H9 (cell line): ENCODE data around the gene NEMF. TPM values are rescaled to one million over a fixed set of nuclear protein-coding genes. Genes with fewer than 3 reads are reported as not detected.

Source experiments
- DNase-seq: peaks from one replicate; pipeline ENCODE4 v3.0.0-alpha.2; 2017
- H2AFZ ChIP-seq: one replicate; pipeline ENCODE4 v1.6.1; 2013; ENCODE audit warnings: mild to moderate bottlenecking, low read length, control low read depth, moderate library complexity
- H2AK5ac ChIP-seq: 2 replicates; pipeline ENCODE4 v1.6.1; 2013; ENCODE audit warnings: low read length, control low read depth, mixed read lengths; ENCODE audit not compliant: insufficient read length
- H2BK120ac ChIP-seq: one replicate; pipeline ENCODE4 v1.6.1; 2013; ENCODE audit warnings: low read depth, mild to moderate bottlenecking, low read length, control low read depth, inconsistent platforms; ENCODE audit not compliant: poor library complexity, severe bottlenecking
- H2BK12ac ChIP-seq: 2 replicates; pipeline ENCODE4 v1.6.1; 2013; ENCODE audit warnings: low read length, control low read depth, mixed read lengths, low read depth; ENCODE audit not compliant: insufficient read length
- H2BK15ac ChIP-seq: 2 replicates; pipeline ENCODE4 v1.6.1; 2013; ENCODE audit warnings: low read depth, low read length, control low read depth
- H2BK20ac ChIP-seq: one replicate; pipeline ENCODE4 v1.6.1; 2013; ENCODE audit warnings: low read depth, mild to moderate bottlenecking, low read length, control low read depth, inconsistent platforms; ENCODE audit not compliant: poor library complexity, severe bottlenecking
- H2BK5ac ChIP-seq: 2 replicates; pipeline ENCODE4 v1.6.1; 2013; ENCODE audit warnings: low read length, control low read depth, mixed read lengths; ENCODE audit not compliant: insufficient read length
- H3K14ac ChIP-seq: 2 replicates; pipeline ENCODE4 v1.6.1; 2013; ENCODE audit warnings: low read length, control low read depth; ENCODE audit not compliant: insufficient read depth
- H3K18ac ChIP-seq: 2 replicates; pipeline ENCODE4 v1.6.1; 2013; ENCODE audit warnings: low read depth, mild to moderate bottlenecking, mixed read lengths, low read length, control low read depth; ENCODE audit not compliant: insufficient read length
- H3K23ac ChIP-seq: 2 replicates; pipeline ENCODE4 v1.6.1; 2013; ENCODE audit warnings: low read length, control low read depth, mixed read lengths, low read depth; ENCODE audit not compliant: insufficient read length
- H3K23me2 ChIP-seq: 2 replicates; pipeline ENCODE4 v1.6.1; 2013; ENCODE audit warnings: low read depth, mild to moderate bottlenecking, mixed read lengths, low read length, control low read depth; ENCODE audit not compliant: insufficient read length, poor library complexity, severe bottlenecking
- H3K27ac ChIP-seq: 2 replicates; pipeline ENCODE4 v1.5.1; 2013; ENCODE audit warnings: low read length, control low read depth, mixed read lengths, low read depth; ENCODE audit not compliant: insufficient read length
- H3K27me3 ChIP-seq: 2 replicates; pipeline ENCODE4 v1.6.1; 2013; ENCODE audit warnings: low read length, control low read depth, inconsistent platforms; ENCODE audit not compliant: insufficient read depth
- H3K4ac ChIP-seq: 2 replicates; pipeline ENCODE4 v1.6.1; 2013; ENCODE audit warnings: low read depth, mild to moderate bottlenecking, control low read depth, inconsistent platforms, low read length, moderate library complexity
- H3K4me1 ChIP-seq: 2 replicates; pipeline ENCODE4 v1.6.1; 2013; ENCODE audit warnings: low read length, control low read depth, inconsistent platforms; ENCODE audit not compliant: insufficient read depth
- H3K4me2 ChIP-seq: 2 replicates; pipeline ENCODE4 v1.6.1; 2013; ENCODE audit warnings: low read length, control low read depth, mixed read lengths; ENCODE audit not compliant: insufficient read length, insufficient read depth
- H3K56ac ChIP-seq: 2 replicates; pipeline ENCODE4 v1.6.1; 2013; ENCODE audit warnings: low read depth, mild to moderate bottlenecking, mixed read lengths, low read length, control low read depth; ENCODE audit not compliant: insufficient read length
- H3K79me1 ChIP-seq: 2 replicates; pipeline ENCODE4 v1.6.1; 2013; ENCODE audit warnings: low read depth, mild to moderate bottlenecking, moderate library complexity, low read length, control low read depth, inconsistent platforms; ENCODE audit not compliant: insufficient read depth, poor library complexity, severe bottlenecking
- H3K79me2 ChIP-seq: 2 replicates; pipeline ENCODE4 v1.6.1; 2013; ENCODE audit warnings: low read length, control low read depth, inconsistent platforms; ENCODE audit not compliant: insufficient read depth
- H3K9ac ChIP-seq: 2 replicates; pipeline ENCODE4 v1.6.1; 2013; ENCODE audit warnings: low read length, control low read depth, mixed read lengths; ENCODE audit not compliant: insufficient read length; ENCODE audit errors: extremely low read depth
- H3K9me3 ChIP-seq: one replicate; pipeline ENCODE4 v1.6.1; 2013; ENCODE audit warnings: low read depth, low read length, inconsistent platforms; ENCODE audit not compliant: control insufficient read depth
- H3T11ph ChIP-seq: one replicate; pipeline ENCODE4 v1.6.1; 2013; ENCODE audit warnings: mild to moderate bottlenecking, low read length, control low read depth, inconsistent platforms
- H4K20me1 ChIP-seq: one replicate; pipeline ENCODE4 v1.6.1; 2013; ENCODE audit not compliant: control insufficient read depth, insufficient read length, insufficient read depth
- H4K5ac ChIP-seq: 2 replicates; pipeline ENCODE4 v1.6.1; 2013; ENCODE audit warnings: low read depth, mild to moderate bottlenecking, mixed read lengths, low read length, control low read depth; ENCODE audit not compliant: insufficient read length
- H4K8ac ChIP-seq: replicated peaks from 2 replicates; pipeline ENCODE4 v1.6.1; 2013; ENCODE audit warnings: low read length, control low read depth, mixed read lengths, low read depth; ENCODE audit not compliant: insufficient read length
- H4K91ac ChIP-seq: 2 replicates; pipeline ENCODE4 v1.6.1; 2013; ENCODE audit warnings: low read depth, mild to moderate bottlenecking, moderate library complexity, mixed read lengths, low read length, control low read depth; ENCODE audit not compliant: insufficient read length
- H3K27ac Mint-ChIP-seq, 3 experiments: 2 replicates in 2 of 3; 3 replicates in 1 of 3; pipeline ENCODE4 v1.8.0; 2020 to 2021; ENCODE audit warnings: mixed read lengths in 3 of 3, mild to moderate bottlenecking in 1 of 3, moderate library complexity in 1 of 3
- H3K27me3 Mint-ChIP-seq: 2 replicates; pipeline ENCODE4 v1.8.0; 2021; ENCODE audit warnings: low read depth, mild to moderate bottlenecking, moderate library complexity, mixed read lengths
- H3K36me3 Mint-ChIP-seq, 3 experiments: 2 replicates in 2 of 3; 3 replicates in 1 of 3; pipeline ENCODE4 v1.8.0; 2020 to 2021; ENCODE audit warnings: low read depth in 3 of 3, mixed read lengths in 3 of 3; ENCODE audit not compliant: insufficient read depth in 1 of 3
- H3K4me1 Mint-ChIP-seq, 2 experiments: 2 replicates each; pipeline ENCODE4 v1.8.0; 2020; ENCODE audit warnings: mixed read lengths in 2 of 2
- H3K4me3 Mint-ChIP-seq, 2 experiments: 2 replicates in 1 of 2; 3 replicates in 1 of 2; pipeline ENCODE4 v1.8.0; 2020 to 2021; ENCODE audit warnings: mild to moderate bottlenecking in 2 of 2, mixed read lengths in 2 of 2, moderate library complexity in 1 of 2
- H3K9me3 Mint-ChIP-seq, 2 experiments: 2 replicates in 1 of 2; 3 replicates in 1 of 2; pipeline ENCODE4 v1.8.0; 2020; ENCODE audit warnings: mild to moderate bottlenecking in 2 of 2, mixed read lengths in 2 of 2, moderate library complexity in 1 of 2
- CTCF ChIP-seq: fragments of 200-600 bp; sonication (generic); conservative IDR thresholded peaks from 3 replicates; pipeline ENCODE4 v1.8.0; 2021; ENCODE audit warnings: antibody characterized with exemption, mild to moderate bottlenecking
- WGBS: extraction: QIAGEN DNeasy Blood & Tissue Kit; methylation state at CpG from one replicate; pipeline ENCODE4 v1.1.7; 2013; ENCODE audit warnings: missing lambda C conversion rate, low lambda C conversion rate, mixed read lengths; ENCODE audit not compliant: insufficient read length; ENCODE audit errors: extremely low coverage; 5-methylcytosine and 5-hydroxymethylcytosine counted together
- total RNA-seq: library from RNA; stranded (reverse); gene quantifications from 2 replicates; pipeline ENCODE4 v1.2.1, GENCODE V29; 2021

NEMF gene
- total RNA-seq, 1 experiment from 2014 or later, result 57.4 TPM

- WGBS, result no CpG with 5 or more reads among the region's 18 CpGs
- no peaks in the 10 kb centered on the region; a peak in 1 of 5 replicates for H3K9me3 Mint-ChIP-seq
- H3K14ac ChIP-seq, result no peak overlapping the region
- no peak overlapping the region for H3T11ph ChIP-seq
- no peaks in the 10 kb centered on the region for H3K79me1 ChIP-seq
- H3K4ac ChIP-seq, result no peak overlapping the region
- H3K27ac ChIP-seq, result no peak overlapping the region
- peaks cover 31 to 42% of the 10 kb centered on the region in 2 experiments for H3K4me1 Mint-ChIP-seq
- no peaks in the 10 kb centered on the region; a peak in 1 of 7 replicates for H3K36me3 Mint-ChIP-seq
- no peaks in the 10 kb centered on the region for H3K79me2 ChIP-seq
- no peaks in the 10 kb centered on the region for H3K9me3 ChIP-seq
- no peaks in the 10 kb centered on the region for H3K27me3 ChIP-seq
- no peak overlapping the region for H4K8ac ChIP-seq
- DNase-seq, result peak; percentile 41
- no peak overlapping the region for H2BK15ac ChIP-seq
- no peak overlapping the region for H2AK5ac ChIP-seq
- H3K9ac ChIP-seq, result no peak overlapping the region
- H3K4me2 ChIP-seq, result peak overlapping the region; percentile 6
- no peak for TF ChIP-seq CTCF
- no peak overlapping the region for H2BK12ac ChIP-seq
- no peaks in the 10 kb centered on the region for H4K20me1 ChIP-seq
- no peak overlapping the region for H4K91ac ChIP-seq
- no peak overlapping the region for H2BK5ac ChIP-seq
- H3K27ac Mint-ChIP-seq, result peak overlapping the region; percentile 53 to 90 (median 69); a peak in 6 of 7 replicates
- H3K4me1 ChIP-seq, result peaks cover 13% of the 10 kb centered on the region; the same call in 1 of the 2 replicates
- H3K23ac ChIP-seq, result no peak overlapping the region
- H3K56ac ChIP-seq, result no peak overlapping the region
- H2AFZ ChIP-seq, result no peak overlapping the region
- H3K18ac ChIP-seq, result no peak overlapping the region
- no peak overlapping the region for H2BK20ac ChIP-seq
- no peaks in the 10 kb centered on the region for H3K27me3 Mint-ChIP-seq
- H2BK120ac ChIP-seq, result no peak overlapping the region
- H4K5ac ChIP-seq, result no peak overlapping the region
- peak overlapping the region in 1 of 2 experiments; percentile 4; a peak in 2 of 5 replicates for H3K4me3 Mint-ChIP-seq
- no peaks in the 10 kb centered on the region for H3K23me2 ChIP-seq
Measured at GRCh38 chr14:49882826-49883694, 30.5 kb upstream of the NEMF start.
